Islet of Langerhans (tissue), 1 donor: ENCODE data around the gene ARMC9.
"Not testable (repeated sequence)": the region's sequence is repeated elsewhere in the genome, so short reads cannot be mapped to it uniquely, and the experiment has no call there.

Experiments used
- FAIRE-seq: peaks from one replicate; lab custom pipeline; 2011; peaks lifted over from hg19 to GRCh38; lab: Jason Lieb, UNC

The ARMC9 gene

GRCh38 chr2:231244382-231245248, 46.2 kb downstream of the ARMC9 start:
- FAIRE-seq = no peak

DNA sequence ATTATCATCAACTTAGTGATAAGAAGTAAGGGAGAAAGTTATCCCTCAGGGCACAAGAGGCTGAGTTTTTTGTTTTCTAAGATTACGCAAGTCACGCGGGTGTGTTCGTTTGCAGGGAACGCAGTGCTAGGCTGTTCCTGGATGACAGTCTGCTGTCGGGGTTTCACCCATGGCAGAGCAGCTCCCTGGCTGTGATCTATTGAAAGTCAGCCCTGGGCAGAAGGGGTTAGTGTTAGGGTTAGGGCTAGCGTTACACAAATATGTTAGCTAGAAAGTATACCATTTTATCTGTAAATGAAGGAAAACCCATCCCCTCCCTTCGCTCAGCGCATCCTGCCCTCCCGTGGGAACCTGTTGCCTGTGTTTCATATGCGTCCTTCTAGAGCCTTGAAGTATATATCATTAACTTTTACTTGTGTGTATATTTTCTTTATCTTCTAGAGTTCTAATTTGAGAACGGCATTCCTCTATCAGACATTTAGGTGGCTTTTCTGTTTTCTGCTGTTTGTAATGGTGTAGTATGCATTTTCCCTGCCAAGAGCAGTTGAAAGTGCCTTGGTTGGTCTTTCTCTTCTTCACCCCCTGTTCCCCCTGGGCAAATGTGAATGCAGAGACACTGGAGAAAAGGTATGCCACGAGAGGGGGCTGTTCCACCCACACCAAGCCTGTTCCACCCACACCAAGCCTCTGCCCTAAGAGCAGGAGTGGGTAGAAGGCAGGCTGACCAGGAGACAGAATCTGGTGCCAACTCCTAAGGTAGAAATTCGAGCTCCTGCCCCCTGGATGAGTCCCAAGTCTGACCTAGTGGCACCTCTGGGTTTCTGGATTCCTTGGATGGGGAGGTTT, 47.0 kb downstream of the ARMC9 start:
- FAIRE-seq = no peak

- FAIRE-seq = no peak
Measured at GRCh38 chr2:231246171-231246842, 47.9 kb downstream of the ARMC9 start.

GRCh38 chr2:231250146-231250545, 51.7 kb downstream of the ARMC9 start:
- FAIRE-seq = no peak

GRCh38 chr2:231250698-231251097, 52.3 kb downstream of the ARMC9 start:
- FAIRE-seq = no peak

DNA sequence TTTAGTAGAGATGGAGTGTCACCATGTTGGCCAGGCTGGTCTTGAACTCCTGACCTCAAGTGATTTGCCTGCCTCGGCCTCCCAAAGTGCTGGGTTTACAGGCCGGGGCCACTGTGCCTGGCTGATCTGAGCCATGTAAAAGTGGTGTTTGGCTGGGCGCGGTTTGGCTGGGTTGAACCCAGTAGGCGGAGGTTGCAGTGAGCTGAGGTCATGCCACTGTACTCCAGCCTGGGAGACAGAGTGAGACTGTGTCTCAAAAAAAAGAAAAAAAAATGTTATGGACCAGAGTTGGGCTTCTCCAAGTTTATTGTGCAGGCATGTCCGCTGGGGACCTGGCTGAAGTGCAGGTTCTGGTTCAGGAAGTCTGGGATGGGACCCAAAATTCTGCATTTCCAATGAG, 54.9 kb downstream of the ARMC9 start:
- not testable (repeated sequence) for FAIRE-seq

GRCh38 chr2:231256494-231256893, 58.1 kb downstream of the ARMC9 start:
- FAIRE-seq = no peak

DNA sequence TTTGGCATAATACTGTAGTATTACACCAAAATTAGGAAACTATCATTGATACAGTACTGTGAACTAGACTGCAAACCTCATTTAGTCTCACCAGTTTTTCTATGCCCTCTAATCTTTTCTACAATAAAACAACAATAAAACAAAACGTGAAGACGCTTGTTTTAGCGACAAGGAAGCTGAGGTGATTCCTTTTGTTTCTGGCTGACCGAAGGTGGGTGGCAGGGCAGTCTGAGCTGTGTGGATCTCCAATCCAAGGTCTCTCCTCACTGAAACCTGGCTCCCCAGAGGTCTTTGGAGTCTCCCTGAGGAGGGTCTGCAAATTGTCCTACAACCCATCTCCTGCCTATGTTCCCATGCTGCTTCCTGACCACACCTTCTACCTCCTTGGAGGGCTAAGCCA, 59.3 kb downstream of the ARMC9 start:
- FAIRE-seq = no peak

DNA sequence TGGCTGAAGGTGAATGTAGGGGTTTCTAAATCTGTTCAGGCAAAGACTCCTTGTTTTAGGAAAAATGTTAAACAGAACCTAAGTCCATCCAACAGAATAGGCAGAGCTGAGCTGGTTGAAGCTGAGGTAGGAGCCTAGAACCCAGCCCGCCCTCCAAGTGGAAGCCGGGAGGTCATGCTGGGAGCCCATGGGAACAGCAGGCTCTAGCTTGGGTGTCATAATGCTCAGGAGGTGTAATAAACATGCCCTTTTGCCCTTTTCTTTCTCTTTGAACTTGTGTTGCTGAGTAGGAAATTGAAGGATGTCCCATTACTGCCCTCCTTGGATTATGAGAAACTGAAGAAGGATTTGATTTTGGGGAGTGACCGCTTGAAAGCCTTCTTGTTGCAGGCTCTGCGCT, 60.3 kb downstream of the ARMC9 start:
- no peak for FAIRE-seq

- no peak for FAIRE-seq
Measured at GRCh38 chr2:231259104-231259503, 60.7 kb downstream of the ARMC9 start.

DNA sequence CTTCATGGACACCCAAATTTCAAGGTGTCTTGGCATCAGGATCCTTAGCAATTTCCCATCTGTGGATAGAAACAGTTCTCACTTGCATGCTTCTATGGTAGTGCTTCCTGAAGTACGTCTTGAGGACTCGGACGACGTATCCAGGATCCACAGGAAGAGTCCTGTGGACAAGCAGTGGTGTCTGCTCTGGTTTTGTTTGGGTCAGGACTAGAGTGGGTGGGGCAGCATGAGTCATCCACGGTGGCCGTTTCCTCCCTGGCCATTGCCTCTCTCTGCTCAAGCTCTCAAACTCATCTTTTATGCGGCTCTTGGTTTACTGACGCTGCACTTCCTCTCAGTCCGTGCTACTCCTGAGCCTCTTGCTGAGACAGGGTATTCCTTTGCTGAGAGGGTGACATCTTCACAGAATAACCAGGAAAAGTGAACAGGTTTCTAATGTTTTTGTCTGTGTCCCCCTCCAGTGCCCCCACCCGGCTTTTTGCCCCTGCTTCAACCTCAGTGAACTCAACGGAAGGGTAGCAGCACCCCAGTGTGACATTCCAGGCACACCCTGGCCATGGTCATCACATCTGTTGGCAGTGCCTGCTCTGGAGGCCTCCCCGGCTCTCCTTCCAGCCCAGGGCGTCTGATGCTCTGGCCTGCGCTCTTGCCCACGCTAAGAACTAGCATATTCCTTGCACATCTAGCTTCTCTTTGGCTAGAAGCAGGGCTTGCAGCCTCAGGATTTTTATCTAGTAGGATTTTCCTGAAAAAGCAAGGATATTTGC, 62.2 kb downstream of the ARMC9 start:
- FAIRE-seq = no peak

- FAIRE-seq = no peak
Measured at GRCh38 chr2:231263118-231263831, 64.8 kb downstream of the ARMC9 start.

- no peak for FAIRE-seq
Measured at GRCh38 chr2:231270221-231271114, 72.0 kb downstream of the ARMC9 start.

DNA sequence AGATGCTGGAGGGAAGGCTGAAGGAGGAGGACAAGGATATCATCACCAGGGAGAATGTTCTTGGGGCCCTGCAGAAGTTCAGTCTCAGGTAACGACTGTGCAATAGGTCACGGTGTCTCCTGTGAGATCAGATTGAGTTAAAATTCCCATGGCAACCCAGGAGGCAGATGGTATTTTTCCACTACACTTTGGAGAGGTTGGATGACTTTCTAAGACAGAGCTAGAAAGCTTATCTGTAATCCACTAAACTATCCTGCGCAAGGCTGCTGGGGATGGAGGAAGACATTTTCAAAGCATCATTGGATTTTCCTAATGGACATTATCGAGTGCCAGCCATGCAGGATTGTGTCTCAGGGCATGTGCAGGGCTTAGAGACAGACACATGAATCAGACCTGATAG, 74.6 kb downstream of the ARMC9 start:
- FAIRE-seq = no peak

- FAIRE-seq = no peak
Measured at GRCh38 chr2:231276987-231277386, 78.6 kb downstream of the ARMC9 start.

GRCh38 chr2:231277962-231278361, 79.5 kb downstream of the ARMC9 start:
- FAIRE-seq = no peak

GRCh38 chr2:231278868-231279267, 80.4 kb downstream of the ARMC9 start:
- FAIRE-seq = no peak

GRCh38 chr2:231280846-231281245, 82.4 kb downstream of the ARMC9 start:
- FAIRE-seq = no peak

- FAIRE-seq = no peak
Measured at GRCh38 chr2:231284296-231284695, 85.9 kb downstream of the ARMC9 start.

DNA sequence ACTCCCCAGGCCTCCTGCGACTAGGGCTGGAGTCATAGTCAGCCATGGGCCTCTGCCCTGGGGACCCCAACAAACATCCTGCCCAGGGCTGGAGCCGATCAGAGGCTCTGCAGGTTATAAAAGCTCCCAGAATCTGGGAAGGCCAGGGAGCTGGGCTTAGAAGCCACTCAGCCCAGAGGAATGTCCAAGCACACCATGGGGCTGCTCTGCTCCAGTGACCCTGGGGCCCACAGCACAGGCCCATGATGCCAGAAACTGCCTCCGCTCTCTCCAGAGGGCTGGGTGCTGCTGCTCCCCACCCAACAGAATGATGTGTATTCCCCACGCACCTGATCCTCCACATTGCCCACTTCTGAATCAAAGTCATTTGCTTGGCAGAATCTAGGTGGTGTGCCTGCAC, 88.5 kb downstream of the ARMC9 start:
- no peak for FAIRE-seq
